A673 (cell line): ENCODE data around the gene POLA1. TPM values are rescaled to one million over a fixed set of nuclear protein-coding genes. Genes with fewer than 3 reads are reported as not detected.

Experiments
- BruUV-seq: library from RNA; stranded (reverse); fragments of 400-500 nt; replicated peaks from 2 replicates; lab custom pipeline; 2021; lab: Mats Ljungman, UMichigan
- CTCF ChIA-PET: fragments of 300-600 bp; sonication (Branson Sonifier 250); formaldehyde crosslinking; loops from one replicate; lab custom pipeline; 2022; ENCODE audit warnings: antibody characterized with exemption; lab: Charles Lee
- POLR2A ChIA-PET: fragments of 300-600 bp; sonication (Branson Sonifier 250); formaldehyde crosslinking; loops from one replicate; lab custom pipeline; 2022; ENCODE audit warnings: antibody characterized with exemption; ENCODE audit not compliant: low non-redundant PET; lab: Charles Lee
- DNase-seq: peaks from one replicate; pipeline ENCODE4 v3.0.0-alpha.2; 2015; ENCODE audit warnings: low spot score
- H3K27ac ChIP-seq: fragments of 200-600 bp; sonication (generic); 2 replicates; pipeline ENCODE4 v1.5.1; 2016; ENCODE audit warnings: mixed run types, low read depth, mild to moderate bottlenecking, mixed read lengths, antibody characterized with exemption, low read length; ENCODE audit not compliant: poor library complexity, severe bottlenecking
- H3K27me3 ChIP-seq: fragments of 200-600 bp; sonication (generic); replicated peaks from 2 replicates; pipeline ENCODE4 v1.6.1; 2017; ENCODE audit warnings: mixed run types, low read depth, mild to moderate bottlenecking, mixed read lengths, antibody characterized with exemption, low read length; ENCODE audit not compliant: insufficient read depth, poor library complexity
- H3K36me3 ChIP-seq: fragments of 200-600 bp; sonication (generic); 2 replicates; pipeline ENCODE4 v1.6.1; 2016; ENCODE audit warnings: mixed run types, mild to moderate bottlenecking, mixed read lengths, antibody characterized with exemption, low read length; ENCODE audit not compliant: insufficient read depth, poor library complexity, severe bottlenecking
- H3K4me1 ChIP-seq: fragments of 200-600 bp; sonication (generic); 2 replicates; pipeline ENCODE4 v1.6.1; 2017; ENCODE audit warnings: mixed run types, mild to moderate bottlenecking, mixed read lengths, antibody characterized with exemption, low read length; ENCODE audit not compliant: insufficient read depth, poor library complexity, severe bottlenecking
- H3K4me3 ChIP-seq: fragments of 200-600 bp; sonication (generic); 2 replicates; pipeline ENCODE4 v1.5.1; 2016; ENCODE audit warnings: low read depth, mixed run types, mild to moderate bottlenecking, mixed read lengths, low read length; ENCODE audit not compliant: poor library complexity, severe bottlenecking
- H3K9me3 ChIP-seq: fragments of 200-600 bp; sonication (generic); 2 replicates; pipeline ENCODE4 v1.6.1; 2016; ENCODE audit warnings: mixed run types, low read depth, mild to moderate bottlenecking, mixed read lengths, antibody characterized with exemption, low read length; ENCODE audit not compliant: poor library complexity, severe bottlenecking
- CTCF ChIP-seq: fragments of 300-800, 200-600 bp; sonication (generic); conservative IDR thresholded peaks from 2 replicates; pipeline ENCODE4 v1.5.1; 2017; ENCODE audit warnings: low read depth, mild to moderate bottlenecking, antibody characterized with exemption, low read length, moderate library complexity, mixed read lengths
- EZH2 ChIP-seq: fragments of 200-600 bp; sonication (generic); IDR thresholded peaks from 2 replicates; pipeline ENCODE4 v1.6.1; 2017; ENCODE audit warnings: borderline replicate concordance, low read depth, mild to moderate bottlenecking, mixed read lengths, antibody characterized with exemption, low read length; ENCODE audit not compliant: poor library complexity, severe bottlenecking
- intact Hi-C: fragments of 100-400 bp; cut with micrococcal nuclease; formaldehyde crosslinking; loops from one replicate; pipeline ENCODE4 v1.10.0; 2022; ENCODE audit not compliant: unreplicated experiment
- total RNA-seq: library from RNA; stranded (reverse); gene quantifications from 2 replicates; pipeline ENCODE4 v1.2.3, GENCODE V29; 2021

POLA1 gene
- total RNA-seq, 1 experiment from 2014 or later: 44.9 TPM

- ChIA-PET POLR2A (no interaction called here), CTCF (no interaction called here)
- H3K9me3 ChIP-seq: no peaks in the 10 kb centered on the region
- DNase-seq: no peak
- H3K36me3 ChIP-seq: no peaks in the 10 kb centered on the region
- TF ChIP-seq CTCF (no peak), EZH2 (no peak)
- H3K4me1 ChIP-seq: peaks cover 17% of the 10 kb centered on the region
- peaks cover 19% of the 10 kb centered on the region for H3K27me3 ChIP-seq
- intact Hi-C loops: no loop called here
- H3K4me3 ChIP-seq: no peak overlapping the region
- H3K27ac ChIP-seq: no peak overlapping the region
- no TSS peak for BruUV-seq
Observed at GRCh38 chrX:24955372-24955930, 261.7 kb downstream of the POLA1 start.

GRCh38 chrX:24956828-24957227, 263.1 kb downstream of the POLA1 start:
- ChIA-PET POLR2A (no interaction called here), CTCF (no interaction called here)
- DNase-seq: no peak
- TF ChIP-seq CTCF: no peak
- TF ChIP-seq EZH2: no peak
- Histone ChIP-seq H3K27me3 (peaks cover 14% of the 10 kb centered on the region), H3K4me1 (peaks cover 17% of the 10 kb centered on the region), H3K9me3 (no peaks in the 10 kb centered on the region), H3K4me3 (no peak overlapping the region), H3K27ac (no peak overlapping the region), H3K36me3 (no peaks in the 10 kb centered on the region)
- intact Hi-C loops: no loop called here
- no TSS peak for BruUV-seq

GRCh38 chrX:24961809-24962208, 268.1 kb downstream of the POLA1 start:
- no TSS peak for BruUV-seq

More at GRCh38 chrX:24961809-24962208, 268.1 kb downstream of the POLA1 start:
- CTCF ChIA-PET: no interaction called here
- no peaks in the 10 kb centered on the region for H3K9me3 ChIP-seq
- intact Hi-C loops: no loop called here
- H3K36me3 ChIP-seq: no peaks in the 10 kb centered on the region
- H3K4me3 ChIP-seq: no peak overlapping the region
- DNase-seq: no peak
- POLR2A ChIA-PET: no interaction called here
- no peak overlapping the region for H3K27ac ChIP-seq
- TF ChIP-seq EZH2 (no peak), CTCF (no peak)
- H3K27me3 ChIP-seq: no peaks in the 10 kb centered on the region
- H3K4me1 ChIP-seq: peaks cover 23% of the 10 kb centered on the region
